Lung (tissue), 4 donors: ENCODE results near the gene SCARB2. TPM values are rescaled to one million over a fixed set of nuclear protein-coding genes. Genes with fewer than 3 reads are reported as not detected.

Experiments
- polyA plus RNA-seq, 2 donors: library from polyadenylated mRNA; stranded (reverse); fragments of 200-250 nt; gene quantifications; one replicate each; pipeline ENCODE4 v1.2.1, GENCODE V29; 2013
- total RNA-seq, 2 donors: library from RNA; depleted of rRNA in 1 of 2; stranded (reverse); fragments of >200 nt in 1 of 2; gene quantifications; one replicate each; pipeline ENCODE4 v1.2.1, GENCODE V29; 2014 to 2021
- donor health status: Bipolar disorder and iron deficiency.
- donor health status: healthy.
- donor health status: DM: yes; HTN: yes; CAD: no.

SCARB2 gene
- total and polyA plus RNA-seq, 4 donors = 104 to 360 (median 150) TPM

Other genes starting within 250 kb of the SCARB2 start
- 10 to 100 TPM; 30.2 to 31.5 TPM for gene SDAD1, start 222.9 kb downstream of the SCARB2 start, total RNA-seq
- 10 to 100 TPM; 11.5 to 19.6 TPM for gene SDAD1, start 222.9 kb downstream of the SCARB2 start, polyA plus RNA-seq
- 1 to 10 TPM; 1.4 to 1.7 TPM for gene CXCL9, start 206.3 kb downstream of the SCARB2 start, total RNA-seq
- gene CXCL9, start 206.3 kb downstream of the SCARB2 start, polyA plus RNA-seq = 1 to 10 TPM in 1 of 2 donors, under 1 TPM in 1; 0.57 to 5.2 TPM
- gene CXCL10, start 190.3 kb downstream of the SCARB2 start, total RNA-seq = 1 to 10 TPM; 1.8 to 3.8 TPM
- 10 to 100 TPM in 1 of 2 donors, 1 to 10 TPM in 1; 1.3 to 18.6 TPM for gene CXCL10, start 190.3 kb downstream of the SCARB2 start, polyA plus RNA-seq
- under 1 TPM in 1 of 2 donors, not detected in 1; 0.58 TPM for gene CXCL11, start 177.8 kb downstream of the SCARB2 start, total RNA-seq
- gene CXCL11, start 177.8 kb downstream of the SCARB2 start, polyA plus RNA-seq = 1 to 10 TPM in 1 of 2 donors, under 1 TPM in 1; 0.10 to 1.6 TPM
- gene ART3, start 139.1 kb downstream of the SCARB2 start, total RNA-seq = under 1 TPM in 1 of 2 donors, not detected in 1; 0.71 TPM
- gene ART3, start 139.1 kb downstream of the SCARB2 start, polyA plus RNA-seq = under 1 TPM in 1 of 2 donors, not detected in 1; 0.13 TPM
- 10 to 100 TPM; 26.5 to 57.6 TPM for gene NUP54, start 65.4 kb downstream of the SCARB2 start, total RNA-seq
- 10 to 100 TPM; 19.8 to 30.2 TPM for gene NUP54, start 65.4 kb downstream of the SCARB2 start, polyA plus RNA-seq
- 10 to 100 TPM in 1 of 2 donors, 1 to 10 TPM in 1; 6.3 to 10.7 TPM for gene FAM47E, start 37.9 kb upstream of the SCARB2 start, total RNA-seq
- gene FAM47E, start 37.9 kb upstream of the SCARB2 start, polyA plus RNA-seq = 1 to 10 TPM; 4.4 to 7.6 TPM
- 10 to 100 TPM in 1 of 2 donors, 1 to 10 TPM in 1; 4.8 to 14.8 TPM for gene STBD1, start 92.9 kb upstream of the SCARB2 start, total RNA-seq
- 1 to 10 TPM; 1.5 to 8.9 TPM for gene STBD1, start 92.9 kb upstream of the SCARB2 start, polyA plus RNA-seq
- gene CCDC158, start 207.3 kb upstream of the SCARB2 start, total RNA-seq = under 1 TPM; 0.18 to 0.37 TPM
- under 1 TPM; 0.04 to 0.09 TPM for gene CCDC158, start 207.3 kb upstream of the SCARB2 start, polyA plus RNA-seq
- gene SHROOM3, start 221.4 kb upstream of the SCARB2 start, total RNA-seq = 10 to 100 TPM; 73.6 to 75.1 TPM
- 10 to 100 TPM; 14.4 to 21.1 TPM for gene SHROOM3, start 221.4 kb upstream of the SCARB2 start, polyA plus RNA-seq